MM.1S (cell line): ENCODE results near the gene SLC6A19.

Source experiments
- DNase-seq: peaks from one replicate; pipeline ENCODE4 v3.0.0-alpha.2; 2015
- H2AFZ ChIP-seq: fragments of 300-600 bp; sonication (generic); 2 replicates; pipeline ENCODE4 v1.6.0; 2016; ENCODE audit warnings: antibody characterized with exemption, low read length
- H3F3A ChIP-seq: fragments of 300-600 bp; sonication (generic); 2 replicates; pipeline ENCODE4 v1.6.1; 2016; ENCODE audit warnings: mild to moderate bottlenecking, antibody characterized with exemption, low read length, moderate library complexity, mixed read lengths; ENCODE audit not compliant: insufficient read depth
- H3K27ac ChIP-seq: fragments of 300-600 bp; sonication (generic); 2 replicates; pipeline ENCODE4 v1.5.1; 2016; ENCODE audit warnings: mild to moderate bottlenecking, low read length
- H3K27me3 ChIP-seq: fragments of 300-600 bp; sonication (generic); replicated peaks from 2 replicates; pipeline ENCODE4 v1.6.0; 2016; ENCODE audit warnings: low read length; ENCODE audit not compliant: insufficient read depth
- H3K36me3 ChIP-seq: fragments of 300-600 bp; sonication (generic); replicated peaks from 2 replicates; pipeline ENCODE4 v1.6.1; 2016; ENCODE audit warnings: mild to moderate bottlenecking, low read length, mixed read lengths; ENCODE audit not compliant: insufficient read depth
- H3K4me1 ChIP-seq: fragments of 300-600 bp; sonication (generic); 2 replicates; pipeline ENCODE4 v1.6.1; 2016; ENCODE audit warnings: low read length, mixed read lengths
- H3K4me2 ChIP-seq: fragments of 300-600 bp; sonication (generic); 2 replicates; pipeline ENCODE4 v1.6.0; 2016; ENCODE audit warnings: low read depth, low read length
- H3K4me3 ChIP-seq: fragments of 300-600 bp; sonication (generic); 2 replicates; pipeline ENCODE4 v1.5.1; 2016; ENCODE audit warnings: low read length, mixed read lengths
- H3K79me2 ChIP-seq: fragments of 300-600 bp; sonication (generic); 2 replicates; pipeline ENCODE4 v1.6.1; 2016; ENCODE audit warnings: mixed run types, low read length, mixed read lengths
- H3K9ac ChIP-seq: fragments of 300-600 bp; sonication (generic); 2 replicates; pipeline ENCODE4 v1.6.1; 2016; ENCODE audit warnings: low read length, mixed read lengths
- H3K9me2 ChIP-seq: fragments of 300-600 bp; sonication (generic); replicated peaks from 2 replicates; pipeline ENCODE4 v1.6.1; 2016; ENCODE audit warnings: mild to moderate bottlenecking, low read length, mixed read lengths; ENCODE audit not compliant: insufficient read depth
- H3K9me3 ChIP-seq: fragments of 300-600 bp; sonication (generic); replicated peaks from 2 replicates; pipeline ENCODE4 v1.6.1; 2016; ENCODE audit warnings: mild to moderate bottlenecking, low read length, mixed read lengths; ENCODE audit not compliant: insufficient read depth
- H4K20me1 ChIP-seq: fragments of 300-600 bp; sonication (generic); 2 replicates; pipeline ENCODE4 v1.6.1; 2016; ENCODE audit warnings: mild to moderate bottlenecking, low read length, moderate library complexity, mixed read lengths; ENCODE audit not compliant: insufficient read depth
- CTCF ChIP-seq: fragments of 300-600 bp; sonication (generic); IDR thresholded peaks from 2 replicates; pipeline ENCODE4 v1.5.1; 2016; ENCODE audit warnings: antibody characterized with exemption, low read length, mixed read lengths
- EZH2 ChIP-seq: fragments of 300-600 bp; sonication (generic); optimal IDR thresholded peaks from 2 replicates; pipeline ENCODE3; 2017; ENCODE audit warnings: low read depth, mild to moderate bottlenecking, antibody characterized with exemption, low read length, mixed read lengths
- EZH2phosphoT487 ChIP-seq: fragments of 300-600 bp; sonication (generic); IDR thresholded peaks from 2 replicates; pipeline ENCODE4 v1.6.1; 2018; ENCODE audit warnings: antibody characterized with exemption, low read length

Gene SLC6A19

DNA sequence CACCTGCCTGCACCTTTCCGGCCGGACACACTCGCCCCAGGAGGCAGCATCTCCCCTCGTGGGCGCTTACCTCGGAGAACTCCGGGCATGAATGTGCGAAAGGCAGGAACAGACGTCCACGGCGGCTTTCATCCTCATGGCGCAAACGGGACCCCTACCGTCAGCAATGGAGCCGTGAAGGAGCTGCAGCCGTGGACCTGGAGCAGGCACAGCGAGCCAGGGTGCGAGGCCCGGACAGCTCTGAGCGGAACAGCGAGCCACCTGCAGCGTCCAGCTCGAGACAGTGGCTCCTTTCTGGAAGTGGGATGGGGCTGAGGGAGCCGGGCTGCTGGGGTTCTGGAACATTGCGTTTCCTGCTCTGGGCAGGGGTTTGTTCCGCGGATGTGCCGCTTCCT, 7.8 kb upstream of the SLC6A19 start:
- H3K79me2 ChIP-seq, result no peaks in the 10 kb centered on the region
- H3K4me2 ChIP-seq, result 0 out of 2 replicates have a peak overlapping the region, but pooled peaks have one; percentile 9
- H3K9me2 ChIP-seq, result no peaks in the 10 kb centered on the region
- no peaks in the 10 kb centered on the region for H3K36me3 ChIP-seq
- H3K4me3 ChIP-seq, result no peak overlapping the region
- H3K27me3 ChIP-seq, result peaks cover 32% of the 10 kb centered on the region
- H3K9ac ChIP-seq, result no peak overlapping the region
- no peak for DNase-seq
- H3K27ac ChIP-seq, result no peak overlapping the region
- H2AFZ ChIP-seq, result no peak overlapping the region
- TF ChIP-seq EZH2phosphoT487, result no peak
- TF ChIP-seq EZH2, result no peak
- no peak for TF ChIP-seq CTCF
- no peaks in the 10 kb centered on the region for H4K20me1 ChIP-seq
- no peaks in the 10 kb centered on the region for H3F3A ChIP-seq
- no peaks in the 10 kb centered on the region for H3K9me3 ChIP-seq
- no peaks in the 10 kb centered on the region for H3K4me1 ChIP-seq

DNA sequence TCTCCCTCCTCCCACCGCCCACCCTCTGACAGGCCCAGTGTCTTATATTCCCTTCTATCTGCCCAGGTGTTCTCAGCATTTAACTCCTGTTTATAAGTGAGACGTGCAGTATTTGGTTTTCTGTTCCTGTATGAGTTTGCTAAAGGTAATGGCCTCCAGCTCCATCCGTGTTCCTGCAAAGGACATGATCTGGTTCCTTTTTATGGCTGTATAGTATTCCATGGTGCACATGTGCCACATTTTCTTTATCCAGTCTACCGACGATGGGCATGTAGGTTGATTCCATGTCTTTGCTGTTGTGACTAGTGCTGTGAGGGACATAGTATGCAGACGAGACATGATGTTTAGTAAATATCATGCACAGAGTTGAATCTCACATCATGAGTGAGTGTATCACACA, 7.0 kb upstream of the SLC6A19 start:
- no peaks in the 10 kb centered on the region for H4K20me1 ChIP-seq
- H3K27ac ChIP-seq, result no peak overlapping the region
- H3K9ac ChIP-seq, result no peak overlapping the region
- no peaks in the 10 kb centered on the region for H3K36me3 ChIP-seq
- H3K27me3 ChIP-seq, result peaks cover 36% of the 10 kb centered on the region
- no peaks in the 10 kb centered on the region for H3F3A ChIP-seq
- H3K4me1 ChIP-seq, result no peaks in the 10 kb centered on the region
- no peak overlapping the region for H3K4me2 ChIP-seq
- H3K9me2 ChIP-seq, result no peaks in the 10 kb centered on the region
- H3K79me2 ChIP-seq, result no peaks in the 10 kb centered on the region
- no peak overlapping the region for H2AFZ ChIP-seq
- H3K9me3 ChIP-seq, result no peaks in the 10 kb centered on the region
- no peak overlapping the region for H3K4me3 ChIP-seq
- TF ChIP-seq EZH2 (no peak), EZH2phosphoT487 (no peak), CTCF (no peak)
- DNase-seq, result no peak

GRCh38 chr5:1195439-1195838, 6.0 kb upstream of the SLC6A19 start:
- Histone ChIP-seq H3K4me3 (no peak overlapping the region), H3K9ac (no peak overlapping the region), H3K36me3 (no peaks in the 10 kb centered on the region), H3F3A (no peaks in the 10 kb centered on the region), H3K79me2 (no peaks in the 10 kb centered on the region), H3K27ac (no peak overlapping the region), H3K27me3 (peaks cover 46% of the 10 kb centered on the region), H4K20me1 (no peaks in the 10 kb centered on the region), H3K9me3 (no peaks in the 10 kb centered on the region), H3K9me2 (no peaks in the 10 kb centered on the region), H3K4me2 (no peak overlapping the region), H3K4me1 (no peaks in the 10 kb centered on the region), H2AFZ (no peak overlapping the region)
- no peak for DNase-seq
- TF ChIP-seq CTCF (no peak), EZH2 (no peak), EZH2phosphoT487 (no peak)
